ENCODE measurements around the gene COX6A1. TPM values are rescaled to one million over a fixed set of nuclear protein-coding genes. Genes with fewer than 3 reads are reported as not detected.
"Not testable (repeated sequence)": the region's sequence is repeated elsewhere in the genome, so short reads cannot be mapped to it uniquely, and the experiment has no call there.

The COX6A1 gene
- total RNA-seq, 1 experiment from 2014 or later: 423 TPM

DNA sequence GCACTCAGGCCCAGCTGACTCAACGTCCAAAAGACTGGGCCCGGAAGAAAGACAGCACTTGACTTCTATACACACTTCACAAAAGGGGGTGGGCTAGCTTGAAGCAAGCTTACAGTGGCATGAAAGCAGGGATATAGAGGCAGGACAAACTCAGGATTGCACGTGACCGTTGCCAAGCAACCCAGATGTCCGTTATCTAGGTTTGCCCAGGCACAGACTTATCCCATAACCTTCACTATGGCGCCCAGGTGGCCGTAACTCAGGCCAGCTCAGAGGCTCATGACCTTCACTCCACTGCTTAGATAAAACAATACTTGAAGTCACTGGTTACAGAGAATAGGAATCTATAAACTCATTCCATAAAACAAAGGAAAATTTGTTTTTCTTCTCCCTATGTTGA is 49.6 kb downstream of the COX6A1 start:
- H3K36me3 ChIP-seq; DNase-seq; H3K4me3 ChIP-seq; H3K27me3 ChIP-seq; H3K27ac ChIP-seq; H3K9me3 ChIP-seq (replicated peaks); H3K4me1 ChIP-seq: not testable (repeated sequence)

DNA sequence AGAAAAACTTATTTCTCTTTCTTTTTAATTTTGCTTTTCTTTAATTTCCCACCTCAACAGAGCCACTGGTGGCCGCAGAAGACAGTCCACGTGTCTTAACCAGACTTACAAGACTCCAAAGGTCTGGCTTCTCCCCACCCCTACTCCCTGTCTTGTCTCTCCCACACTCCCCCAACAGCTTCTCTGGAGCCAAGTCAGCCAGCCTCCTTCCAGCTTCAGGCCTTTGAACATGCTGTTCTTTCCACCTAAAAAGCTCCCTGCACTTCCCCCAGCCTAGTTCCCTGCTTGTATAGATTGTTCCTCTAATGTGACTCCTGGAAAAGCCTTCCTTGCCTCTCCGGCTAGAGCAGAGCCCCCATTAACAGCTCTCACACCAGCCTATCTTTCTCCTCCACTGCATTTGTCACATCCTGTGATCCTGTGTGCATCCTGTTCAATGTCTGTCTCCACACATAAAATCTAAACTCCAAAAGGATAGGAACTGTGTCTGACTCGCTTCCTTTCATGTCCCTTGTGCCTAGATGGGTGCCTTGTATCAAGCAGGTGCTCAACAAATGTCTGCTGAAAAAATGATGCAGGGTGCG is 50.2 kb downstream of the COX6A1 start:
- DNase-seq: no peak
- Histone ChIP-seq H3K4me3 (no peak overlapping the region), H3K36me3 (no peaks in the 10 kb centered on the region), H3K27me3 (no peaks in the 10 kb centered on the region), H3K9me3 (replicated peaks) (no peaks in the 10 kb centered on the region), H3K4me1 (no peaks in the 10 kb centered on the region), H3K27ac (no peak overlapping the region)

DNA sequence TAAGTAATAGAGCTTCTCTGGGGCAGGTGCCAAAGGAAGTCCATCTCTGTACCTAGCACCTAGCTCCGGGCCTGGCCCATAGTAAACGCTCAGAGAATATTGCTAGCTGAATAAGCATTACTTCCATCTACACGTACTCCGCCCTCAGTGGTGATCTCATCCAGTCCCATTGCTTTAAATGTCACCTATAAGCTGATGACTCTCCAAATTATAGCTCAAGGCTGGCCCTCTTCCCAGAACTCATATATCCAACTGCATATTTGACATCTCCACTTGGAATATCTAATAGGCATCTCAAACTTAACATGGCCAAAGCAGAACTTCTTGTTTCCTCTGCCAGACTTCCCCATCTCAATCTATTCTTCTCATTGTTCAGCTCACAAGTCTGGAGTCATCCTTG is 51.1 kb downstream of the COX6A1 start:
- Histone ChIP-seq H3K4me3 (no peak overlapping the region), H3K27me3 (no peaks in the 10 kb centered on the region), H3K36me3 (no peaks in the 10 kb centered on the region), H3K27ac (no peak overlapping the region), H3K9me3 (replicated peaks) (no peaks in the 10 kb centered on the region), H3K4me1 (no peaks in the 10 kb centered on the region)
- DNase-seq: no peak

DNA sequence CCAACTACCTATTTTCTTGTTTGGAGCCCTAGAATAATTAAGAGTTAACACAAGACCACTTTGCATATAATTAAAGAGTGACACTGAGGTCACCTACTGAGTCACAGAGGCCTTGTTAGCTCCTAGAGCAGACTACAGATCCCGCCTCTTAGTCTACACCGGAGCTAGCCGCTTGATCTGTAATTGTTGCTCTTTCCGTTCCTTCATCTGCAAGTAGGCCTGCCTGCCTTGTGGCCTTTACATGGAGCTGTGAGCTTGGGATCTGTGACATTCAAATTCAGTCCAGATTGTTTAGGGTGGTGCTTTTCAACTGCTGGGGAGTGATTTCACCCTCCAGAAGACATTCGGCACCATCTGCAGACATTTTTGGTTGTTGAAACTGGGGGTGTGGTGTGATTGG is 52.4 kb downstream of the COX6A1 start:
- no peaks in the 10 kb centered on the region for H3K27me3 ChIP-seq
- no peak overlapping the region for H3K4me3 ChIP-seq
- no peaks in the 10 kb centered on the region for H3K9me3 ChIP-seq (replicated peaks)
- no peaks in the 10 kb centered on the region for H3K4me1 ChIP-seq
- no peak for DNase-seq
- H3K27ac ChIP-seq: no peak overlapping the region
- H3K36me3 ChIP-seq: no peaks in the 10 kb centered on the region

Other genes starting within 250 kb of the COX6A1 start
- 49.7 and 61.9 TPM in 2 replicates for gene GCN1, start 243.4 kb upstream of the COX6A1 start, total RNA-seq (2014; rRNA removed; shearing (Covaris generic))
- 2,854 and 3,078 TPM in 2 replicates for gene RPLP0, start 237.0 kb upstream of the COX6A1 start, total RNA-seq (2014; rRNA removed; shearing (Covaris generic))
- gene PXN, start 172.4 kb upstream of the COX6A1 start, total RNA-seq (2014; rRNA removed; shearing (Covaris generic)): 23.2 and 29.7 TPM in 2 replicates
- gene RNU4-2, start 146.2 kb upstream of the COX6A1 start, total RNA-seq (2014; rRNA removed; shearing (Covaris generic)): under 0.01 TPM in 1 of 2 replicates, not detected in the other
- under 0.01 TPM in 2 replicates for gene RNU4-1, start 144.9 kb upstream of the COX6A1 start, total RNA-seq (2014; rRNA removed; shearing (Covaris generic))
- 4.0 and 5.5 TPM in 2 replicates for gene SIRT4, start 135.8 kb upstream of the COX6A1 start, total RNA-seq (2014; rRNA removed; shearing (Covaris generic))
- gene PLA2G1B, start 110.3 kb upstream of the COX6A1 start, total RNA-seq (2014; rRNA removed; shearing (Covaris generic)): not detected in 2 replicates
- 4.8 and 5.4 TPM in 2 replicates for gene MSI1, start 68.9 kb upstream of the COX6A1 start, total RNA-seq (2014; rRNA removed; shearing (Covaris generic))
- 43.4 and 45.5 TPM in 2 replicates for gene TRIAP1, start 8.3 kb downstream of the COX6A1 start, total RNA-seq (2014; rRNA removed; shearing (Covaris generic))
- 29.8 and 31.4 TPM in 2 replicates for gene GATC, start 8.3 kb downstream of the COX6A1 start, total RNA-seq (2014; rRNA removed; shearing (Covaris generic))
- gene SRSF9, start 31.6 kb downstream of the COX6A1 start, total RNA-seq (2014; rRNA removed; shearing (Covaris generic)): 120 and 136 TPM in 2 replicates
- 446 and 452 TPM in 2 replicates for gene DYNLL1, start 58.0 kb downstream of the COX6A1 start, total RNA-seq (2014; rRNA removed; shearing (Covaris generic))
- gene COQ5, start 91.0 kb downstream of the COX6A1 start, total RNA-seq (2014; rRNA removed; shearing (Covaris generic)): 30.3 and 34.2 TPM in 2 replicates
- 43.9 and 48.5 TPM in 2 replicates for gene RNF10, start 96.2 kb downstream of the COX6A1 start, total RNA-seq (2014; rRNA removed; shearing (Covaris generic))
- 40.4 and 41.6 TPM in 2 replicates for gene POP5, start 143.3 kb downstream of the COX6A1 start, total RNA-seq (2014; rRNA removed; shearing (Covaris generic))
- gene CABP1, start 202.5 kb downstream of the COX6A1 start, total RNA-seq (2014; rRNA removed; shearing (Covaris generic)): 1.7 and 2.7 TPM in 2 replicates
- gene MLEC, start 249.0 kb downstream of the COX6A1 start, total RNA-seq (2014; rRNA removed; shearing (Covaris generic)): 77.7 and 83.1 TPM in 2 replicates